HG03354 (cell line): ENCODE measurements around the gene HSPA12B.
"Not testable (repeated sequence)": the region's sequence is repeated elsewhere in the genome, so short reads cannot be mapped to it uniquely, and the experiment has no call there.

Source experiments
- ATAC-seq: cut with Tn5 transposase; IDR thresholded peaks from one replicate; pipeline ENCODE4 v1.9.1; 2021; ENCODE audit warnings: mild to moderate bottlenecking; ENCODE audit not compliant: unreplicated experiment, poor library complexity, severe bottlenecking

The HSPA12B gene

GRCh38 chr20:3783511-3784195 lies 51.2 kb downstream of the HSPA12B start:
- no peak for ATAC-seq

GRCh38 chr20:3784216-3784853 lies 51.9 kb downstream of the HSPA12B start:
- no peak for ATAC-seq

GRCh38 chr20:3784863-3785239 lies 52.4 kb downstream of the HSPA12B start:
- ATAC-seq = no peak

GRCh38 chr20:3785240-3786125 lies 53.0 kb downstream of the HSPA12B start:
- no peak for ATAC-seq

- peak; percentile 43 for ATAC-seq
Observed at GRCh38 chr20:3786126-3786484, 53.6 kb downstream of the HSPA12B start.

- peak; percentile 82 for ATAC-seq
Observed at GRCh38 chr20:3786665-3787323, 54.3 kb downstream of the HSPA12B start, which contains the start of gene CENPB. Gene CENPB, minus strand, starts transcription at chr20:3786740. Its CDS starts 257 bp downstream, at chr20:3786483.

GRCh38 chr20:3787324-3788014 lies 55.0 kb downstream of the HSPA12B start:
- ATAC-seq = no peak

- no peak for ATAC-seq
Observed at GRCh38 chr20:3788685-3789155, 56.2 kb downstream of the HSPA12B start.

GRCh38 chr20:3789201-3789600 lies 56.7 kb downstream of the HSPA12B start:
- ATAC-seq = not testable (repeated sequence)

- not testable (repeated sequence) for ATAC-seq
Observed at GRCh38 chr20:3794168-3794567, 61.7 kb downstream of the HSPA12B start.

- ATAC-seq = no peak
Observed at GRCh38 chr20:3794701-3795420, 62.4 kb downstream of the HSPA12B start.

GRCh38 chr20:3795511-3796468 lies 63.3 kb downstream of the HSPA12B start, which contains the start of gene CDC25B:
Gene CDC25B, plus strand, starts transcription at chr20:3796310. Its CDS starts 222 bp downstream, at chr20:3796532.
- ATAC-seq = peak; percentile 66

GRCh38 chr20:3796477-3797225 lies 64.2 kb downstream of the HSPA12B start:
- peak; percentile 11 for ATAC-seq

GRCh38 chr20:3797226-3797545 lies 64.7 kb downstream of the HSPA12B start:
- no peak for ATAC-seq

GRCh38 chr20:3797592-3798372 lies 65.3 kb downstream of the HSPA12B start:
- no peak for ATAC-seq

GRCh38 chr20:3798373-3798768 lies 65.9 kb downstream of the HSPA12B start:
- no peak for ATAC-seq
